ENCODE data around the gene LIN37.
"Not testable (repeated sequence)": the region's sequence is repeated elsewhere in the genome, so short reads cannot be mapped to it uniquely, and the experiment has no call there.

GRCh38 chr19:35724132-35724531, 24.2 kb upstream of the LIN37 start:
- TF ChIP-seq CTCF (IDR thresholded peaks at IDR 0.05 in 2 of 3, conservative IDR thresholded peaks at IDR 0.05 in 1 of 3; ENCODE audit: borderline replicate concordance in 1 of 3, insufficient read depth in 1 of 3, low read depth in 2 of 3, low read length in 2 of 3); ATF3 (IDR thresholded peaks at IDR 0.05); REST (IDR thresholded peaks at IDR 0.05; ENCODE audit: low read depth); EZH2 (IDR thresholded peaks at IDR 0.05): not testable (repeated sequence)

Measured in HCT116 (cell line).